ENCODE results near the gene GRIN2C.

Gene GRIN2C

GRCh38 chr17:74827800-74828199 is 31.9 kb downstream of the GRIN2C start:
- Histone ChIP-seq H3K4me3 (replicated peaks; ENCODE audit: low read depth, low read length) (no peak overlapping the region), H3K36me3 (ENCODE audit: control insufficient read depth, insufficient read depth, low read length) (peaks cover 10% of the 10 kb centered on the region), H3K27me3 (replicated peaks; ENCODE audit: control insufficient read depth, insufficient read depth, low read length) (no peaks in the 10 kb centered on the region)
- TF ChIP-seq, protein P1, sequence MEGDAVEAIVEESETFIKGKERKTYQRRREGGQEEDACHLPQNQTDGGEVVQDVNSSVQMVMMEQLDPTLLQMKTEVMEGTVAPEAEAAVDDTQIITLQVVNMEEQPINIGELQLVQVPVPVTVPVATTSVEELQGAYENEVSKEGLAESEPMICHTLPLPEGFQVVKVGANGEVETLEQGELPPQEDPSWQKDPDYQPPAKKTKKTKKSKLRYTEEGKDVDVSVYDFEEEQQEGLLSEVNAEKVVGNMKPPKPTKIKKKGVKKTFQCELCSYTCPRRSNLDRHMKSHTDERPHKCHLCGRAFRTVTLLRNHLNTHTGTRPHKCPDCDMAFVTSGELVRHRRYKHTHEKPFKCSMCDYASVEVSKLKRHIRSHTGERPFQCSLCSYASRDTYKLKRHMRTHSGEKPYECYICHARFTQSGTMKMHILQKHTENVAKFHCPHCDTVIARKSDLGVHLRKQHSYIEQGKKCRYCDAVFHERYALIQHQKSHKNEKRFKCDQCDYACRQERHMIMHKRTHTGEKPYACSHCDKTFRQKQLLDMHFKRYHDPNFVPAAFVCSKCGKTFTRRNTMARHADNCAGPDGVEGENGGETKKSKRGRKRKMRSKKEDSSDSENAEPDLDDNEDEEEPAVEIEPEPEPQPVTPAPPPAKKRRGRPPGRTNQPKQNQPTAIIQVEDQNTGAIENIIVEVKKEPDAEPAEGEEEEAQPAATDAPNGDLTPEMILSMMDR (IDR thresholded peaks at IDR 0.05; ENCODE audit: insufficient read depth, low read length, poor library complexity, severe bottlenecking) = no peak
- no peak for DNase-seq (ENCODE audit: extremely low read depth, insufficient read length)

GRCh38 chr17:74825952-74826719 is 33.5 kb downstream of the GRIN2C start:
- Histone ChIP-seq H3K4me3 (replicated peaks; ENCODE audit: low read depth, low read length) (no peak overlapping the region), H3K36me3 (ENCODE audit: control insufficient read depth, insufficient read depth, low read length) (peaks cover 10% of the 10 kb centered on the region), H3K27me3 (replicated peaks; ENCODE audit: control insufficient read depth, insufficient read depth, low read length) (no peaks in the 10 kb centered on the region)
- TF ChIP-seq, protein P1 (IDR thresholded peaks at IDR 0.05; ENCODE audit: insufficient read depth, low read length, poor library complexity, severe bottlenecking) = no peak
- no peak for DNase-seq (ENCODE audit: extremely low read depth, insufficient read length)

DNA sequence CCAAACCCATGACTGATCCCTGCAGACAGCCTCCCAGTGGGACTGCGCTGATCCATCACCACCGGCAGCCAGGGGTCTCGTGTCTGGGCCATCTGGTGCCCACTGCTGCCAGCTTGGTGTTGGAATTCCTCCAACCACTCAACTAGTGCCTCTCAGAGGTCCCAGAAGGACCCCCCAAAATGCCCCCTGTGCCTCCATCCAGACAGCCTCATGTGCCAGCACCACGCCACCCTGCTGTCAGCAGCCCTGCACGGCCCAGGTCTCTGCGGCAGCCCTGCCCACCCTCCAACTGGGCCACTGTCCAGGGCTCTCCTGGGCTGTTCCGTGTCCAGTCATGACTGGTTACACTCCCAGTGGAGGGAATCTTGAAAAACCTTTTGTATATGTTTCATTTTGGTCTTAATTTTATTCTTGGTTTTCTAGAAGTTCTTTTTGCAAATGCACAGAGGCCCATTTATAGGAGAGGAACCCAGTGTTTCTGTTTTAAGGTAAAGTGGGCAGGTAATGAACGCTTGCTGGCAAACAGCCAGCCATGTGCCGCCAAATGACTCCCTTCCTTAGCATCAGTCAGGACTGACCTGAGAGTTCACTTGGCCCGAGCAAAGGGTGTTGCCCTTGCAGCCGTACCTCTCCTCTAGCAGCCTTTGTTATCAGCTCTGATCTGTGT is 34.6 kb downstream of the GRIN2C start:
- H3K27me3 ChIP-seq (replicated peaks; ENCODE audit: control insufficient read depth, insufficient read depth, low read length) = no peaks in the 10 kb centered on the region
- TF ChIP-seq, protein P1 (IDR thresholded peaks at IDR 0.05; ENCODE audit: insufficient read depth, low read length, poor library complexity, severe bottlenecking) = no peak
- H3K36me3 ChIP-seq (ENCODE audit: control insufficient read depth, insufficient read depth, low read length) = peaks cover 13% of the 10 kb centered on the region
- no peak for DNase-seq (ENCODE audit: extremely low read depth, insufficient read length)
- H3K4me3 ChIP-seq (replicated peaks; ENCODE audit: low read depth, low read length) = no peak overlapping the region

GRCh38 chr17:74822939-74823367 is 36.7 kb downstream of the GRIN2C start:
- Histone ChIP-seq H3K27me3 (replicated peaks; ENCODE audit: control insufficient read depth, insufficient read depth, low read length) (no peaks in the 10 kb centered on the region), H3K4me3 (replicated peaks; ENCODE audit: low read depth, low read length) (no peak overlapping the region), H3K36me3 (ENCODE audit: control insufficient read depth, insufficient read depth, low read length) (peaks cover 17% of the 10 kb centered on the region)
- no peak for DNase-seq (ENCODE audit: extremely low read depth, insufficient read length)
- TF ChIP-seq, protein P1 (IDR thresholded peaks at IDR 0.05; ENCODE audit: insufficient read depth, low read length, poor library complexity, severe bottlenecking) = no peak

DNA sequence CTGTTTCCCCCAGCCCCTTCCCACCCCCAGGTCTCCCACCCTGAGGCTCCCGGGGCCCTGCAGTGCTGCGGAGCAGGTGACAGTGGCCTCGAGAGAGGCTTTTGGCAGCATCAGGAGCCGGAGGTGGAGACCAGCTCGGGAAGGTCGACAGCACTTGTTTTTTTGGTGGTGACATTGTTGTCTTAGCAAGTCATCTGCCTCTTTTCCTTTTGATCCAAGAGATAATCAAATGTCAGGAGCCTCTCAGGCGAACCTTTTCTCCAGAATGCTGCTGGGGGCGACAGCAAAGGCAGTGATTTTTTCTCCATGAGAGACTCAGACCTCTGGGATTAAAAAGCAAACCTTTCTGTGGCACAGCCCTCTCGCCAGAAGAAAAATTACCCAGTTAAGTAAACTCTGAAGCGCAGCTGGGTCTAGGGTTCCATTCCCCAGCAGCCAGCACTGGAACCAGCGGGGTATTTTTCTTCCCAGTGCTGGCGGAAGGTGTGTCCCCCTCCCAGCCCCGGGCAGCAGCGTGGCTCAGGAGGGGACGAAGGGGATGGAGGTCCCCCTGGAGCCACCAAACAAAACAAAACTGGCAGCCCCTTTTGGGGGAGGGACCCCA is 37.2 kb downstream of the GRIN2C start:
- peaks cover 17% of the 10 kb centered on the region for H3K36me3 ChIP-seq (ENCODE audit: control insufficient read depth, insufficient read depth, low read length)
- no peaks in the 10 kb centered on the region for H3K27me3 ChIP-seq (replicated peaks; ENCODE audit: control insufficient read depth, insufficient read depth, low read length)
- no peak for DNase-seq (ENCODE audit: extremely low read depth, insufficient read length)
- TF ChIP-seq, protein P1 (IDR thresholded peaks at IDR 0.05; ENCODE audit: insufficient read depth, low read length, poor library complexity, severe bottlenecking) = no peak
- H3K4me3 ChIP-seq (replicated peaks; ENCODE audit: low read depth, low read length) = no peak overlapping the region
